Omental fat pad (tissue), 4 donors: ENCODE results near the gene CCT7. TPM values are rescaled to one million over a fixed set of nuclear protein-coding genes. Genes with fewer than 3 reads are reported as not detected.

Experiments
- ATAC-seq: fragments of 150-250 bp; one replicate; pipeline ENCODE4 v1.9.1; 2016; ENCODE audit warnings: mild to moderate bottlenecking, moderate library complexity; ENCODE audit not compliant: low FRiP score
- DNase-seq: peaks from one replicate; pipeline ENCODE4 v3.0.0-alpha.2; 2019; ENCODE audit warnings: low spot score
- CTCF ChIP-seq, 3 donors: fragments of 450-650 bp; IDR thresholded peaks; one replicate each; pipeline ENCODE4 v1.5.1; 2016 to 2017; ENCODE audit warnings: antibody characterized with exemption in 3 of 3, mild to moderate bottlenecking in 3 of 3, moderate library complexity in 2 of 3
- total RNA-seq, 4 donors: library from RNA; depleted of rRNA; stranded (reverse); fragments of >200 nt; gene quantifications; one replicate each; pipeline ENCODE4 v1.1.0, GENCODE V29; 2016

CCT7 gene
- total RNA-seq, 4 donors from 2014 or later: 187 to 208 (median 202) TPM

GRCh38 chr2:73237168-73237567, 3.1 kb downstream of the CCT7 start:
- no peak for DNase-seq
- no peak for TF ChIP-seq CTCF (IDR thresholded peaks at IDR 0.05)
- no peak for ATAC-seq

- no peak for DNase-seq
- no peak for TF ChIP-seq CTCF (IDR thresholded peaks at IDR 0.05)
- no peak for ATAC-seq
These were observed 4.0 kb downstream of the CCT7 start for GRCh38 chr2:73238149-73238548.

- no peak for ATAC-seq
- no peak for DNase-seq
- no peak for TF ChIP-seq CTCF (IDR thresholded peaks at IDR 0.05)
These were observed 4.9 kb downstream of the CCT7 start for GRCh38 chr2:73238976-73239375.

- no peak for ATAC-seq
- DNase-seq: no peak
- TF ChIP-seq CTCF (IDR thresholded peaks at IDR 0.05): no peak
These were observed 5.7 kb downstream of the CCT7 start for GRCh38 chr2:73239776-73240175.

GRCh38 chr2:73243884-73244570, 9.9 kb downstream of the CCT7 start:
- DNase-seq: no peak

GRCh38 chr2:73244580-73244979, 10.5 kb downstream of the CCT7 start:
- no peak for TF ChIP-seq CTCF (IDR thresholded peaks at IDR 0.05)
- ATAC-seq (no peak), DNase-seq (no peak)

More at GRCh38 chr2:73243884-73244570, 9.9 kb downstream of the CCT7 start:
- no peak for ATAC-seq
- no peak for TF ChIP-seq CTCF (IDR thresholded peaks at IDR 0.05)

- ATAC-seq (no peak), DNase-seq (no peak)
- no peak for TF ChIP-seq CTCF (IDR thresholded peaks at IDR 0.05)
These were observed 12.7 kb downstream of the CCT7 start for GRCh38 chr2:73246850-73247249.
